Kidney glomerular epithelial cell (primary cell): Measurements from ENCODE around the gene PLXNB3.
"Not testable (repeated sequence)": the region's sequence is repeated elsewhere in the genome, so short reads cannot be mapped to it uniquely, and the experiment has no call there.

Experiments
- DNase-seq: peaks from one replicate; lab custom pipeline; 2025; lab: John Stamatoyannopoulos, UW

The PLXNB3 gene

GRCh38 chrX:153733651-153734240 lies 30.3 kb upstream of the PLXNB3 start:
- DNase-seq: no peak

DNA sequence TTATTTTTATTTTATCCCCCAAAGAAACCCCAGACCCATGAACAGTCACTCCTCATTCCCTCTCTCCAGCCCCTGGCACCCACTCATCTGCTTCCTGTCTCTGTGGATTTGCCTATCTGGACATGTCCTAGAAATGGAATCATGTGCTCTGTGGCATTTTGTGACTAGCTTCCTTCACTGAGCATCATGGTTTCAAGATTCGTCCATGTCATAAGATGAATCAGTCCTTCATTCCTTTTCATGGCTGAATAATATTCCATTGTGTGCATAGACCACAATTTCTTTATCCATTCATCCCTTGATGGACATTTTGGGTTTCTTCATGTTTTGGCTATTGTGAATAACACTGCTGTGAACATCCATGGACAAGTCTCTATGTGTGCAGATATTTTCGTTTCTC lies 29.2 kb upstream of the PLXNB3 start:
- DNase-seq: no peak

DNA sequence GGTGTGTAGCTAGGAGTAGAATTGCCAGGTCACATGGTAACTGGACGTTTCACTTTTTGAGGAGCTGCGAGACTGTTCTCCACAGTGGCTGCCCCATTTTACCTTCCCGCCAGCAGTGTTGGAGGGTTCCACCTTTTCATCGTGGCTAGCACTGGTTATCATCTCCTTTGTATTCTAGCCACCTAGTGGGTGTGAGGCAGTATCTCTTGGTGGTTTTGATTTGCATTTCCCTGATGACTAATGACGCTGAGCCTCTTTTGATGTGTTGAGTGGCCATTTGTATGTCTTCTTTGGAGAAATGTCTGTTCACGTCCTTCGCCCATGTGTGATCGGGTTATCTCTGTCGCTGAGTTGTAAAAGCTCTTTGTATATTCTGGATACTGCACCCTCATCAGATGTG lies 28.8 kb upstream of the PLXNB3 start:
- no peak for DNase-seq

DNA sequence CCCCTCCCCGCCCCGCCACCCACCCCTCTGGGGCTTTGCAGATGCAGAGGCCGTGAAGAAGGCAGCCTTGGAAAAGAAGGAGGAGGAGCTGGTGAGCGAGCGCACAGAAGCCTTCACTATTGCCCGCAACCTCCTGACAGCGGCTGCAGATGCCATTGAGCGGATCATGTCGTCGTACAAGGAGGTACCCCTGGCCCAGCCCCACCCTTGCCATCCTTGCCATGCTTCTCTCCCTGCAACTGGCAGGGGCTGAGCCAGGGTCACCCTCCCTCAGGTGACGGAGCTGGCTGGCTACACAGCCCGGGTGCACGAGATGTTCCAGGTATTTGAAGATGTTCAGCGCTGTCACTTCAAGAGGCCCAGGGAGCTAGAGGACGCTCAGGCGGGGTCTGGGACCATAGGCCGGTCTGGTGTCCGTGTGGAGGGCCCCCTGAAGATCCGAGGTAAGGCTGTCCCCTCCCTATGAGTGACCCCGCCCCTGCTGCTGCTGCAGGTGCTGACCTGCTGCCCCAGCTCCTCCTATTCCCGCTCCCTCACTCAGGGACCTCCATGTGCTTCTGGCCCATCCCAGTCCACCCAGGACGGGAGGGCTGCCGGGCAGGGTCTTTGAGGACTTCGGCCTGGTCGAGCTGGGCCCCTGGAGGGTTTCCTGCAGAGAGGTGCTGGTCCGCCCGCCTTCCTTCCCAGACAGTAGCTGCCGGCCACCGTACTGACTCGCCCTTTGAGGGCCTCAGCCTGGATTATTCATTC lies 27.8 kb upstream of the PLXNB3 start:
- DNase-seq: no peak

DNA sequence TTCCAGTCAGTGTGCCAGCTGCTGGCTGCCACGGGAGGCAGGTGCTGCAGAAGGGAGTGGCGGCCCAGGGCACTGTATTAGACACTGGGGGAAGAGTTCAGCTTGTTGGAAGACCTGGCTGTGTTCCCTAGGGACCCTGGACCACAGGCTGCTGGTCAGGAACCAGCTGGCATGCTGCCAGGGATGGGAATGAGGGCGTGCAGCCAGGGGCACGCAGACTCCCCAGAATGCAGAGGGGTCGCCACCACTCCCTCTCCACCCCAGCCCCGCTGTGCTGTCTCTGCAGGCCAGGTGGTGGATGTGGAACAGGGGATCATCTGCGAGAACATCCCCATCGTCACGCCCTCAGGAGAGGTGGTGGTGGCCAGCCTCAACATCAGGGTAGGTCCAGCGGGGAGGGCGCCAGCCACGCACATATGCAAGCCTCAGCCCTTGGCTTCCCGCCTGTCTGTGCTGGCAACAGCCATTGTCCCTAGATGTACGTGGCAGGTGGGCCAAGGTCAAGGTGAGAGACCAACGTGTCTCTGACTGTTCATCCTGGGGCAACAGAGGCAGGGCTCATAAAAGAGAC lies 27.1 kb upstream of the PLXNB3 start:
- no peak for DNase-seq

GRCh38 chrX:153738056-153738605 lies 25.9 kb upstream of the PLXNB3 start:
- DNase-seq: no peak

DNA sequence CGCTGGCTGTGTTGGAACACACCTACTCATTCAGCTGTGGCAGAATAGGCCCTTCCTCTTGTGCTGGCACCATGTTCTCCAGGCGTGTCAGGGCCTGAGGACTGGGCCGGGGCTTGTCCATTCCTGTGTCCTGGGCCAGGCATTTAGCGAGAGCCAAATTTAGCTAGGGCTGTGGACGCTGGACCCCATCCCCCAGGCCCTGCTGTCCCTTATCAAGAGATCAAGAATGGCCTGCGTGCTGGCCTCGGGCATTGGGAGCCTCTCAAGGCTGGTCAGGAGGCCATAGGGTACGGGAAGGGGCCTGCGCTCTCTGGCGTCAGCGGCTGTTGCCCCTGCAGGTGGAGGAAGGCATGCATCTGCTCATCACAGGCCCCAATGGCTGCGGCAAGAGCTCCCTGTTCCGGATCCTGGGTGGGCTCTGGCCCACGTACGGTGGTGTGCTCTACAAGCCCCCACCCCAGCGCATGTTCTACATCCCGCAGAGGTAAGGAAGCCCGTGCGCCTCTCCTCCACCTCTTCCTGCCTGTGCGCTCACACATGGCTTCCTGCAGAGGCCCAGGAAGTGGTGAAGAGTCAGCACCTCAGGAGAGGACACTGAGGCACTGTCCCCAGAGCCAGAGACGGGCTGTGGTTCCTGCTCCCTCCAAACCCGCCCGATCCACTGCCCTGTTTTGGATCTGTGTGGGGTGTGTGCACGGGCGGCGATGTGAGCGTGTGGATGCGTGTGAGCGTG lies 24.1 kb upstream of the PLXNB3 start:
- DNase-seq: no peak

DNA sequence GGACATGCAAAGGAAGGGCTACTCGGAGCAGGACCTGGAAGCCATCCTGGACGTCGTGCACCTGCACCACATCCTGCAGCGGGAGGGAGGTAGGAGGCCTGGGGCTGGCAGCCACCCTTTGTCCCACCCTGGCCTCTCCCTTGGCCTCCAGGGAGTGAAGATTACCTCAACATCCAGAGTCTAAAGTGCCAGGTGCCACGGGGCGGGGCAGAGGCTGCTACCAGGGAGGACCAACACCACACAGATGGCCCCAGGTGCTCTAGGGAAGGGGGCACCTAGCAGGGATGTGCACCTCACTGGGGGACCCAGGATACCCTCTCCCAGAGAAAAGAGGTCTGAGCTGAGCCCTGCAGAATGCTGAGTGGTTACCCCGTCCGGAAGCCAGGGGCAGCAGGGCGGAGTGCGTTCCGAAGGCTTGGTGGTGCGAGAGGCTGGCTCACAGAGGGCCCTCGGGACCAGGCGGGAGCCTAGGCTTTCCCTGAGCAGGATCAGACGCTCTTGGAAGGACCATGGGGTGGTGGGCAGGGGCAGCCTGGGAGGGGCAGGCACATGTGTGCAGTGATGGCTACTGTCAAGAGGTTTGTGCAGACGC lies 23.3 kb upstream of the PLXNB3 start:
- no peak for DNase-seq

- DNase-seq: no peak
These were observed 22.6 kb upstream of the PLXNB3 start for GRCh38 chrX:153741446-153741845.

- not testable (repeated sequence) for DNase-seq
These were observed 21.9 kb upstream of the PLXNB3 start for GRCh38 chrX:153742111-153742510.

- not testable (repeated sequence) for DNase-seq
These were observed 21.1 kb upstream of the PLXNB3 start for GRCh38 chrX:153742796-153743467.

DNA sequence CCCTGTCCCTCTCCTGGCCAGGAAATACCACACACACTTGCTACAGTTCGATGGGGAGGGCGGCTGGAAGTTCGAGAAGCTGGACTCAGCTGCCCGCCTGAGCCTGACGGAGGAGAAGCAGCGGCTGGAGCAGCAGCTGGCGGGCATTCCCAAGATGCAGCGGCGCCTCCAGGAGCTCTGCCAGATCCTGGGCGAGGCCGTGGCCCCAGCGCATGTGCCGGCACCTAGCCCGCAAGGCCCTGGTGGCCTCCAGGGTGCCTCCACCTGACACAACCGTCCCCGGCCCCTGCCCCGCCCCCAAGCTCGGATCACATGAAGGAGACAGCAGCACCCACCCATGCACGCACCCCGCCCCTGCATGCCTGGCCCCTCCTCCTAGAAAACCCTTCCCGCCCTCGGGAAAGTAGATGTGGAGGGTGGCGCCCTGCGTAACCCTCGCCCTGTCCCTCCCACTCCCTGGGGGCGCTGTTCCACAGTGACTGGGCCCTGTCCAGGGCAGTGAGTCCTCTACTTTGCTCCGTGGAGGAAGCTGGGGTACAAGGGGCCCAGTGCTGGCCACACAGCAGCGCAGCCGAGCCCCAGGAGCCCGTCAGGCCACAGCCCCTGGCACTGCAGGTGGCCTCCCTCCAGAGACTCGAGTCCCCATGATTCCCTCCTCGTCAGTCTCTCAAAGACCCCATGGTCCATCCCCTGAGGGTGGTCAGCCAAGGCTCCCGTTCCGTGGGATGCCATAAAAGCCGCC lies 20.4 kb upstream of the PLXNB3 start:
- DNase-seq: not testable (repeated sequence)

- no peak for DNase-seq
These were observed 19.6 kb upstream of the PLXNB3 start for GRCh38 chrX:153744210-153745066.

- DNase-seq: not testable (repeated sequence)
These were observed 19.0 kb upstream of the PLXNB3 start for GRCh38 chrX:153745067-153745433.

DNA sequence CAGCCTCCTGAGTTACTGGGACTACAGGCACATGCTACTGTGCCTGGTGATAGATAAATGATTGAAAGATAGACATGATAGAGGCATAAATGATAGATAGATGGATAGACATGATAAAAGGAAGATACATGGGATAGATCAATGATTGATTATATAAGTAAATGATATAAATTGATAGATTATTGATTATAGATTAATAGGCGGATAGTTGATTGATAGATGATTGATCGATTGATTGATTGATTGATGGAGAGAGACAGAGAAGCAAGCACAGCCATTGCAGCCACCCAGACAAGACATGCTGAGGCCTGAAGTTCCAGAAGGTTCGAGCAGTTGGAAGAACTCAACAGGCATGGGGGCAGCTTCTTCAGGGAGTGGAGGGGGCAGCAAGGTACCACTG lies 17.7 kb upstream of the PLXNB3 start:
- no peak for DNase-seq

- DNase-seq: not testable (repeated sequence)
These were observed 17.1 kb upstream of the PLXNB3 start for GRCh38 chrX:153746991-153747390.

- not testable (repeated sequence) for DNase-seq
These were observed 15.0 kb upstream of the PLXNB3 start for GRCh38 chrX:153749017-153749416.

DNA sequence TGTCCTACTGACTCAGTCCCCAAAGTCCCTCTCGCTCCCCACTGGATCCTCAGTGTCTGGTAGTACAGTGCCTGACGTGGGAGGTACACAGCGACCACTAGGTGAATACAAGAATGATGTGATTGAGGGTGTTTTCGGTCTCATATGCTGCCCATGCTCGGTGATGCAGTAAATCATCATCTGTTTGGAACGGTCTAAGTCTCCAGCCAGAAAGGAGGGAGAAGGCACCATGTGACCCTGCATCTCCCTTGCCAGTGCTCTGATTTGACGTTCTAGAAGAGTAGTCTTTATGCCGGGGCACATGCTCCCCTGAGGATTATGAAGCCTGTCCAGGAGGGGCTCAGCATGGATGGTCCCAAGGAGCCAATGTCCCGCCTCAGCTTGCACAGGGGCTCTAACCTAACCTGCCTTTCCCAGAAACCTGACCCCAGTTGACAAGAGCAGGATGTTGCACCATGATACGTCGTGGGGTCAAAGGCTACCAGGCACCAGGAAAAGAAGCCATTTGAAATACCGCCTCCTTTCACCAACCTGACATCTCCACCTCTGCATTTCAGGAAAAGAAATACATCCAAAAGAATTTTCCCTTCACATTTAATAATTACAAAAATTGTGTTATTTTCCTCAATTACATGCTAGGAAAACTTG lies 13.8 kb upstream of the PLXNB3 start:
- DNase-seq: no peak

DNA sequence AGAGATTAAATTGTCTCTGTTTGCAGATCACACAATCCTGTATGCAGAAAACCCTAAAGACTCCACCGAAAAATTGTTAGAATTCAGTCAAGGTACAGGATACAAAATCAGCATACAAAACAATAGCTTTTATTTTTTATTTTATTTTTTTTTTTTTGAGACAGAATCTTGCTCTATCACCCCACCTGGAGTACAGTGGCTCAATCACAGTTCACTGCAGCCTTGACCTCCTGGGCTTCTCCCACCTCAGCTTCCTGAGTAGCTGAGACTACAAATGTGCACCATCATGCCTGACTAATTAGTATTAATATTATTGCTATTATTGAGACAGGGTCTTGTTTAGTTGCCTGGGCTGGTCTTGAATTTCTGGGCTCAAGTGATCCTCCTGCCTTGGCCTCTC lies 8.9 kb upstream of the PLXNB3 start:
- no peak for DNase-seq
